ENCODE results near the gene RRP36.
"Not testable (repeated sequence)": the region's sequence is repeated elsewhere in the genome, so short reads cannot be mapped to it uniquely, and the experiment has no call there.

The RRP36 gene

GRCh38 chr6:43037706-43038105 is 16.3 kb downstream of the RRP36 start:
- no peak for DNase-seq (ENCODE audit: low spot score)

GRCh38 chr6:43038727-43039126 is 17.3 kb downstream of the RRP36 start:
- DNase-seq (ENCODE audit: low spot score), result no peak

- DNase-seq (ENCODE audit: low spot score), result no peak
Observed at GRCh38 chr6:43040542-43041257, 19.3 kb downstream of the RRP36 start.

- not testable (repeated sequence) for DNase-seq (ENCODE audit: low spot score)
Observed at GRCh38 chr6:43041475-43041874, 20.1 kb downstream of the RRP36 start.

GRCh38 chr6:43043310-43043709 is 21.9 kb downstream of the RRP36 start:
- no peak for DNase-seq (ENCODE audit: low spot score)

- no peak for DNase-seq (ENCODE audit: low spot score)
Observed at GRCh38 chr6:43045371-43045930, 24.0 kb downstream of the RRP36 start.

GRCh38 chr6:43047998-43048397 is 26.6 kb downstream of the RRP36 start:
- DNase-seq (ENCODE audit: low spot score), result no peak

- DNase-seq (ENCODE audit: low spot score), result no peak
Observed at GRCh38 chr6:43050981-43051380, 29.6 kb downstream of the RRP36 start.

GRCh38 chr6:43052225-43052841 is 30.9 kb downstream of the RRP36 start:
- DNase-seq (ENCODE audit: low spot score), result no peak

- no peak for DNase-seq (ENCODE audit: low spot score)
Observed at GRCh38 chr6:43052842-43053544, 31.6 kb downstream of the RRP36 start.

- peak; percentile 88 for DNase-seq (ENCODE audit: low spot score)
Observed at GRCh38 chr6:43053545-43054205, 32.3 kb downstream of the RRP36 start, which contains the start of gene CUL7. TSS of gene CUL7 (minus strand) at chr6:43053851. CDS start at chr6:43052788, 1,063 bp downstream.

GRCh38 chr6:43054206-43054943 is 33.0 kb downstream of the RRP36 start:
- DNase-seq (ENCODE audit: low spot score), result peak; percentile 20

- DNase-seq (ENCODE audit: low spot score), result no peak
Observed at GRCh38 chr6:43055966-43056365, 34.5 kb downstream of the RRP36 start.

- peak; percentile 34 for DNase-seq (ENCODE audit: low spot score)
Observed at GRCh38 chr6:43058531-43058930, 37.1 kb downstream of the RRP36 start.

- DNase-seq (ENCODE audit: low spot score), result peak; percentile 99
Observed at GRCh38 chr6:43059168-43060033, 38.0 kb downstream of the RRP36 start, which contains the start of the genes KLC4 and MRPL2. TSS of gene KLC4 (plus strand) at chr6:43059631. CDS start at chr6:43061336, 1,705 bp downstream. TSS of gene MRPL2 (minus strand) at chr6:43059434. CDS start at chr6:43059381, 53 bp downstream.

GRCh38 chr6:43060034-43060754 is 38.8 kb downstream of the RRP36 start:
- no peak for DNase-seq (ENCODE audit: low spot score)

GRCh38 chr6:43060755-43061633 is 39.6 kb downstream of the RRP36 start:
- no peak for DNase-seq (ENCODE audit: low spot score)

GRCh38 chr6:43061861-43062260 is 40.4 kb downstream of the RRP36 start:
- DNase-seq (ENCODE audit: low spot score), result no peak

- no peak for DNase-seq (ENCODE audit: low spot score)
Observed at GRCh38 chr6:43062818-43063217, 41.4 kb downstream of the RRP36 start.
